WTC11 (cell line): ENCODE results near the gene ZNF394.

Experiments
- FOXJ3 ChIP-seq: sonication (generic); formaldehyde crosslinking; IDR thresholded peaks from 2 replicates; pipeline ENCODE4 v1.9.0; 2021; ENCODE audit warnings: missing genetic modification reagents, mild to moderate bottlenecking, borderline replicate concordance
- TF ChIP-seq, protein P1 (sequence below): sonication (generic); formaldehyde crosslinking; IDR thresholded peaks from 2 replicates; pipeline ENCODE4 v1.8.0; 2022; ENCODE audit warnings: mild to moderate bottlenecking, missing genetic modification reagents
- TF ChIP-seq, protein P2 (sequence below): fragments of 200-600 bp; IDR thresholded peaks from 2 replicates; pipeline ENCODE4 v1.8.0; 2022; ENCODE audit warnings: antibody characterized with exemption
- TF ChIP-seq, protein P3 (sequence below): sonication (generic); formaldehyde crosslinking; IDR thresholded peaks from 2 replicates; pipeline ENCODE4 v1.8.1; 2023; ENCODE audit warnings: mild to moderate bottlenecking, missing genetic modification reagents, borderline replicate concordance

DNA sequence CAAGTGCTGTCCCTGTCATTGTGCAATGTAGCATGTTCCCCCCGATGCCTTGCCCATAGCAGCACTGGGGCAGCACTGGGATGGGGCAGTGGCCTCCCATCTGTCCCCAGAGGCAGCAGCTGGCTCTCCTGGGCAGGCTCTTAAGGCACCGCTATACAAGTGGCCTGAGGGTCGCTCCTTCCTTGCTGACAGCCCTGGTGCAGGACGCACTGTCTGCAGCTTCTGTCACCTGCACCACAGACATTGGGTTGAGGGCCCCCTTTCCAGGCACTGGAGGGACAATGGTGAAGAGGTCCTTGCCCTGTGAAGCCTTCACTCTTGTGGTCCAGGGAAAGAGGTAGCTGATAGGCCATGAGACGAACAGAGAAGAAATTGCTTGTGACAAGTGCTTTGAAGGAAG is 50.8 kb downstream of the ZNF394 start:
- TF ChIP-seq, protein P1, sequence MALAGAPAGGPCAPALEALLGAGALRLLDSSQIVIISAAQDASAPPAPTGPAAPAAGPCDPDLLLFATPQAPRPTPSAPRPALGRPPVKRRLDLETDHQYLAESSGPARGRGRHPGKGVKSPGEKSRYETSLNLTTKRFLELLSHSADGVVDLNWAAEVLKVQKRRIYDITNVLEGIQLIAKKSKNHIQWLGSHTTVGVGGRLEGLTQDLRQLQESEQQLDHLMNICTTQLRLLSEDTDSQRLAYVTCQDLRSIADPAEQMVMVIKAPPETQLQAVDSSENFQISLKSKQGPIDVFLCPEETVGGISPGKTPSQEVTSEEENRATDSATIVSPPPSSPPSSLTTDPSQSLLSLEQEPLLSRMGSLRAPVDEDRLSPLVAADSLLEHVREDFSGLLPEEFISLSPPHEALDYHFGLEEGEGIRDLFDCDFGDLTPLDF: no peak
- TF ChIP-seq, protein P2, sequence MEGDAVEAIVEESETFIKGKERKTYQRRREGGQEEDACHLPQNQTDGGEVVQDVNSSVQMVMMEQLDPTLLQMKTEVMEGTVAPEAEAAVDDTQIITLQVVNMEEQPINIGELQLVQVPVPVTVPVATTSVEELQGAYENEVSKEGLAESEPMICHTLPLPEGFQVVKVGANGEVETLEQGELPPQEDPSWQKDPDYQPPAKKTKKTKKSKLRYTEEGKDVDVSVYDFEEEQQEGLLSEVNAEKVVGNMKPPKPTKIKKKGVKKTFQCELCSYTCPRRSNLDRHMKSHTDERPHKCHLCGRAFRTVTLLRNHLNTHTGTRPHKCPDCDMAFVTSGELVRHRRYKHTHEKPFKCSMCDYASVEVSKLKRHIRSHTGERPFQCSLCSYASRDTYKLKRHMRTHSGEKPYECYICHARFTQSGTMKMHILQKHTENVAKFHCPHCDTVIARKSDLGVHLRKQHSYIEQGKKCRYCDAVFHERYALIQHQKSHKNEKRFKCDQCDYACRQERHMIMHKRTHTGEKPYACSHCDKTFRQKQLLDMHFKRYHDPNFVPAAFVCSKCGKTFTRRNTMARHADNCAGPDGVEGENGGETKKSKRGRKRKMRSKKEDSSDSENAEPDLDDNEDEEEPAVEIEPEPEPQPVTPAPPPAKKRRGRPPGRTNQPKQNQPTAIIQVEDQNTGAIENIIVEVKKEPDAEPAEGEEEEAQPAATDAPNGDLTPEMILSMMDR: no peak
- TF ChIP-seq, protein P3, sequence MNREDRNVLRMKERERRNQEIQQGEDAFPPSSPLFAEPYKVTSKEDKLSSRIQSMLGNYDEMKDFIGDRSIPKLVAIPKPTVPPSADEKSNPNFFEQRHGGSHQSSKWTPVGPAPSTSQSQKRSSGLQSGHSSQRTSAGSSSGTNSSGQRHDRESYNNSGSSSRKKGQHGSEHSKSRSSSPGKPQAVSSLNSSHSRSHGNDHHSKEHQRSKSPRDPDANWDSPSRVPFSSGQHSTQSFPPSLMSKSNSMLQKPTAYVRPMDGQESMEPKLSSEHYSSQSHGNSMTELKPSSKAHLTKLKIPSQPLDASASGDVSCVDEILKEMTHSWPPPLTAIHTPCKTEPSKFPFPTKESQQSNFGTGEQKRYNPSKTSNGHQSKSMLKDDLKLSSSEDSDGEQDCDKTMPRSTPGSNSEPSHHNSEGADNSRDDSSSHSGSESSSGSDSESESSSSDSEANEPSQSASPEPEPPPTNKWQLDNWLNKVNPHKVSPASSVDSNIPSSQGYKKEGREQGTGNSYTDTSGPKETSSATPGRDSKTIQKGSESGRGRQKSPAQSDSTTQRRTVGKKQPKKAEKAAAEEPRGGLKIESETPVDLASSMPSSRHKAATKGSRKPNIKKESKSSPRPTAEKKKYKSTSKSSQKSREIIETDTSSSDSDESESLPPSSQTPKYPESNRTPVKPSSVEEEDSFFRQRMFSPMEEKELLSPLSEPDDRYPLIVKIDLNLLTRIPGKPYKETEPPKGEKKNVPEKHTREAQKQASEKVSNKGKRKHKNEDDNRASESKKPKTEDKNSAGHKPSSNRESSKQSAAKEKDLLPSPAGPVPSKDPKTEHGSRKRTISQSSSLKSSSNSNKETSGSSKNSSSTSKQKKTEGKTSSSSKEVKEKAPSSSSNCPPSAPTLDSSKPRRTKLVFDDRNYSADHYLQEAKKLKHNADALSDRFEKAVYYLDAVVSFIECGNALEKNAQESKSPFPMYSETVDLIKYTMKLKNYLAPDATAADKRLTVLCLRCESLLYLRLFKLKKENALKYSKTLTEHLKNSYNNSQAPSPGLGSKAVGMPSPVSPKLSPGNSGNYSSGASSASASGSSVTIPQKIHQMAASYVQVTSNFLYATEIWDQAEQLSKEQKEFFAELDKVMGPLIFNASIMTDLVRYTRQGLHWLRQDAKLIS (CRISPR knock-in tag): no peak
- no peak for TF ChIP-seq FOXJ3 (CRISPR knock-in tag)
